GM19099 (cell line): ENCODE data around the gene AHRR.

Experiments
- POLR2A ChIP-seq: IDR thresholded peaks from 3 replicates; pipeline ENCODE4 v1.6.1; 2011; ENCODE audit warnings: low read depth; ENCODE audit not compliant: insufficient read length; ENCODE audit errors: extremely low read depth

Gene AHRR

DNA sequence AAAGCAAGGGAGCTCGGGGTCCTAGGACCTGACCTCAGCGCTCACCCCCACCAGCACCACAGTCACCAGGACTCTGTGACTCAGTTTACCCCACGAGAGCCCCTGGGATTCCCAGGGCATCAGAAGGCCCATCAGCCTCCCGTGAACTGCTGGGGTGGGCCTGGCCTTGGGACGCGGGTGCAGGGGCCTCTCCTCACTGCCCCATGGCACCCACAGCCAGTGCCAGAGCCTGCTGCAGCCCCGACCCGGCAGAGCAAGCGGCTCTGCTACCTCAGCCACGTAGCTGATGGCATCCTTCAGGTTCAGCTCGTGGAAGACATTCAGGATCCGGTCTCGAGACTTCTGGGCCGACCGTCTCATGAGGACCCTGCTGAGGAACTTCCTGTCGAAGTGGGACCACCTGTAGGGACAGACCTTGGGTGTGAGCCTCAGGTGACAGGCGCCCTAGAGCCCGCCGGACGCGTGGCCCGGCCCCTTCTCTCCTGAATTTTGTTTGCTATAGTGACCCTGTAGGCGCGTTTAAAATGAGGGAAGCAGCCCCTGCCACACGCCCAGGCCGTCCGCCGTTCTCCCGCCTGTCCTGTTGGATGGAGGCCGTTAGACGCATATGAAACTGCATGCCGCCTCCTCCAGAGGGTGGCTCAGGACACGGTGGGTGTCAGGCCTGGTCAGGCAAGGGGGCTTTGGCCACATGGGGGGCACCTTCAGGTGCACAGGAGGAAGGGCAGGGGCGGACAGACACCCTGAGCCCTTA, 158.2 kb downstream of the AHRR start:
- TF ChIP-seq POLR2A = no peak

DNA sequence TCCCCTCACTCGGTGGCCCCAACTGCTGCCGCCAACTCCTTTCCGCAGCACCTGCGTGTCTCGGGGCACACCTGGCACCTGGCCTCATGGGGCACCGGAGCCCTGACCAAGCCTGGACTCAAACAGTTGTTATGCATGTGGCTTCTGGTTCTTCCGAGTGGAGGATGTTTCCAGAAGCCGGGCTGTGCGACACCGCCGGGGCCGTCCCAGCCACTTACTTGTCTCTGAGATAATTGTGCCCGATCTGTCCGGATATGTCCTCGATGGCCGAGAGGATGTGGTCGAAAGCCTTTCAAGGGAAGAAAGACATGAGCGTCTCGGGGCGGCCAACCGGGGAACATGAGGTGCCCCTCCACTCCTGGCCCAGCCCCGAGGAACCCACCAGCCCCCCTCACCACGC, 159.8 kb downstream of the AHRR start:
- no peak for TF ChIP-seq POLR2A

DNA sequence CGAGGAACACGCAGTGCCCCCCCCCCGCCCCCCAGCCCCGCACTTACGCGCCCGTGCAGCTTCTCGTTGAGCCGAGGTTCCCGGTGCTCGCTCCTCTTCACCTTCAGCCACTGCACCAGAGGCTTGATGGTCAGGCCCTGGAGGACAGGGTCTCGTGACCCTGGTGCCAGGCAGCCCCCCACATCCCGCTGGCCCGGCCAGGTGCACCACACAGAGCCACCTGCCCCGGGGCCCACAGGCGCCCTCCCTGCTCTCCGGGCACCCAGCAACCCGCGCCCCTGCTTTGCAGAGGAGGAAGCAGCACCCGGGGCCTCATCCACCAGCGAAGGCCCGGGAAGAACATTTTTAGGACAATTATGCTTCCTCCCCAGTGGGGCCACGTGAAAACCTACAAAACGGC, 160.5 kb downstream of the AHRR start:
- TF ChIP-seq POLR2A = no peak

DNA sequence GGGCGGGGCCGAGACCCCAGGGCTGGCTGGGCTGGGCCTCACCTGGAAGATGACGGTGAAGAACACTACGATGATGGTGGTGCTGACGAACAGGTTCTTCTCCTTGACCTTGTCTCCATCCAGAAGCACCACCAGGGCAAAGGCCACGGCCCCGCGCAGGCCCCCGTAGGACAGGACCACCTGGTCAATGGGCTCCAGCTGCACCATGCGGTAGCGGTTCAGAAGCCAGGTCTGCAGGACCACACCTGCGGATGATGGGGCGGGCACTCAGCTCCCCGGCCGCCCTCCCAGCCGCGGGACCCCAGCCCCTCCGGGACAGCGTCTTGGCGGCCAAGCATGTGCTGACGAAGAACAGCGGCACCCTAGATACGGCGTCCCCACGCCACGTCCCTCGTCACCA, 161.0 kb downstream of the AHRR start:
- TF ChIP-seq POLR2A = no peak

DNA sequence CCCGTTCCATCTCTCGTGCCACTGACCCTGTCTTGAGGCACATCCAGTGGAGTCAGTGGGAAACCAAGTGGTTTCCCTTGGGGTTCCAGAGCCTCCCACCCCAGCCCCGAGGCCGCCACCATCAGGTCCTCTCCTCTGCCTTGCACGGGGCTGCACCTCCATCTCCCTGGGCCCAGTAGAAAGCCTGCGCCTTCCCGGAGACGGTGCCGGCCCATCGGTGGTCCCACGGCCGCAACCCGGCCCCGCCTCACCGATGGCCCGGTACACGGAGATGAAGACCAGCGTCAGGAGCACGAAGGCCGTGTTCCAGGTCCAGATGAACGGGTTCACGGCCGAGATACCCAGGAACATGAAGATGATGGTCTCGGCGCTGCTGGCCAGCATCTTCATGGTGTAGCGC, 161.5 kb downstream of the AHRR start:
- no peak for TF ChIP-seq POLR2A

DNA sequence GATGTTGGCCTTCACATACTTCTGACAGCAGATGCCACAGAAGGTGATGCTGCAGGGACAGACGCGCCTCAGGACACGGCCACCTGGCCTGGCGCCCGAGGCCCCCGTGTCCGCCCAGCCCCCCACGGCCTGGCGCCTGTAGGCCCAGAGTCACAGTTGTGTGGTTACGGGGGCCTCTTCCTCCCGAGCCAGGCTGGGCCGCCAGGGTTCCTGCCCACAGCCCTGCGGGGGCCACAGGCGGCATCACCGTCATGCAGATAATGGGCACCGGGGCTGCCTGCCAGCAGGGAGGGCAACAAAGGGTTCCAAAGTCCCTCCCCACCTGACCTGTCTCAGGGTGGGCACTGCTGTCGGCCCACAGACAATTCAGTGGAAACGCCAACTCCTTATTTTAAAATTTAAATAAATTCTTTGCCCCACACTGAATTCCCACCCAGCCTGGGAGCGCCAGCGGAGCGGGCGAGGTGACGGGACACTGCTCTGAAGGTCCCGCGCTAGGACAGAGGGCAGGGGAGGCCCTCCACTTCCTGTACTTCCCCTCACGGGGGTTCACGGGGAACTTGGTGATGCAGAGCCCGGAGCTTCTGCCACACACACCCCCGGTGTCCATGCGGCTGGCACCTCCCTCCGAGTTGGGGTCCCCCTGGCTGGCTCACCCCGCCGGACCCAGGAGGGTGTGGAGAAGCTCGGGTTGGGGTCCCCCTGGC, 162.1 kb downstream of the AHRR start:
- no peak for TF ChIP-seq POLR2A

DNA sequence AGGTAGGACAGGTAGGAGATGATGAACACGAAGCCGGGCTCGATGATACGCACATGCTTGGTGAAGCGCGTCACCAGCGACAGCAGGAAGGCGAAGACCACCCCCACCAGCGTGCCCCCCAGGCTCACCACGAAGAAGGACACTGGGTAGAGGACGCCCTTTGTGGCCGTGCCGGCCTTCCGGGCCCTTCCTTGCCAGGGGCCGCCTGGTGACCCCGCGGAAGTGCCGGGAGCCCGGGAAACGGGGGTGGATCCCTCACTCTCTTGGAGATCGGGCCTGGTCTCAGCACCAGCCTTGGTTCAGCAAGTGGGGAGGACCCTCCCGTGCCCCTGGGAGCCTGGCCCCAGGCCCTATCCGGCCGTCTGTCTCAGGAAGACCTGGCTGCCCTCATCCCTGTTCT, 163.0 kb downstream of the AHRR start:
- no peak for TF ChIP-seq POLR2A

DNA sequence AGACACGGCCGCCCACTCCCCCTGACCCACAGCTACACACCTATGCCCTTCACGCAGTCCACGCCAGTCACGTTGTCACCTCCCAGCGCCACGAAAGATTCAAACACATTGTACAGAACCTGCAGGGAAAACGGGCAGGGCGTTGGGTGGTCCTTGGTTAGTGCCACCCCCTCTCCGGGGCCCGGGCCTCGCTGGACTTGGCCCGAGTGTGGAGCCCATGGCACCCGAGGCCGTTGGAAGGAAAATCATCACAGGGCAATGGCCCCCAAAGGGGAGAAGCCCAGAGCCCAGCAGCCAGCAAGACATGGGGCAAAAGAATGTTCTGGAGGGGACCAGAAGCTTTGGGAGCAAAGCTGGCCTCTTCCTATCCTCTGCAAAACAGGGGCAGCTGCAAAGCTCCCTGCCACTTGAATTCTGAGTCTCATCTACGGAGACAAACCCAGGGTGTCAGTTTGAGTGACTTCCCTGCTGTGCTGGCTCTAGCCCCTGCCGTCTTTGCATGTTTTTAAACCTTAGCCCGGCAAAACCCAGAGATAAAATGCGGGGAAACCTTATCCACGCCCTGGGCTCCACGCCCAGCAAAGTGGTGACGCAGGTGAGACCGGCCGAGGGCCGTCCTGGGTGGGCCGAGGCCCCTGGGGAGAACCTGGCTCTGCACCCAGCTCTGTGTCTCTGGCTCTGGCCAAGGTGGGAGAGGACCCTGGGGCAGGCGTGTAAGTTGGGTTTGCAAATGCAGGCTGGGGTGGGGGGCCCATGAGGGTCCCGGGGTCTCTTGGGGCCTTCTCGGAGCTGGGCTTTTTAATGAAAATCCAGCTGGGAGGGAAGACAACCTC, 163.8 kb downstream of the AHRR start:
- TF ChIP-seq POLR2A = no peak

DNA sequence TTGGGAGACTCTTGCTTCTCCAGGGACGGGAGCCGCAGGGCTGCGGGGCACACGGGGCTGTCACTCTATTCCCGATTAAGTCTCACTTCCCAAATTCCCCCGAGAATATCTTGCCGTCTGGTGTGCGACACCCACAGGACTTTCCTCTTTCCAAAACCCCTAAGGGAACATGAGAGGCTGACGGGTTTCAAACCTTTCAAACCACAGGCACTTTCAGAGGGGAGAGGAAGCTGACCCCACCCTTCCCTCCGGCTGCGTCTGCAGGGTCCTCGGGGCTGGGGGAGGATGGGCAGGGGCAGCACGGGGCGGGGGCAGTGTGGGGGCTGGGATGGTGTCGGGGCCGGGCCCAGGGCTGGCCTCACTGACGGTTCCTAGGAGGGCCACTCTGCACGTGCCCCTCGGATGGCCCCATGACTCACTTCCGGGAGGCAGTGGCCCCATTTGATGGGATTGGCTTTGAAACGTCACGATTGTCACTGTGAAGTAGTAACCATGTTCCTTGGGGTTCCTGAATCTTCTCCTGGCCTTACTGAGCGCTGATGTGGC, 164.5 kb downstream of the AHRR start:
- no peak for TF ChIP-seq POLR2A
